ENCODE measurements around the gene CSN1S1. TPM values are rescaled to one million over a fixed set of nuclear protein-coding genes. Genes with fewer than 3 reads are reported as not detected.

The CSN1S1 gene
- total and polyA plus RNA-seq, 5 donors from 2014 or later = not detected

- H3K27me3 Mint-ChIP-seq = no peaks in the 10 kb centered on the region
- H3K9me3 ChIP-seq (ENCODE audit: control insufficient read depth in 2 of 2, low read length in 2 of 2) = no peaks in the 10 kb centered on the region
- H3K4me1 Mint-ChIP-seq = no peaks in the 10 kb centered on the region
- no peak for DNase-seq
- no peaks in the 10 kb centered on the region for H3K27me3 ChIP-seq (ENCODE audit: control insufficient read depth, insufficient read depth, low read length)
- H3K27ac ChIP-seq (ENCODE audit: insufficient read depth, low read length, poor library complexity, severe bottlenecking) = no peak overlapping the region
- H3K9me3 Mint-ChIP-seq = peaks cover 0 to 7% (median 0%) of the 10 kb centered on the region in 7 donors
- no peak overlapping the region for H3K27ac Mint-ChIP-seq
- ATAC-seq (ENCODE audit: low read depth in 2 of 2) = no peak
- H3K4me1 ChIP-seq (ENCODE audit: control insufficient read depth, insufficient read depth, low read length, poor library complexity, severe bottlenecking) = no peaks in the 10 kb centered on the region
- no peaks in the 10 kb centered on the region for H3K36me3 ChIP-seq (ENCODE audit: control insufficient read depth, insufficient read depth, low read length)
- H3K36me3 Mint-ChIP-seq = no peaks in the 10 kb centered on the region
- no peak overlapping the region for H3K4me3 ChIP-seq (ENCODE audit: low read depth, low read length)
- H3K4me3 Mint-ChIP-seq = no peak overlapping the region
Observed at GRCh38 chr4:69994782-69995181, 63.9 kb downstream of the CSN1S1 start.

DNA sequence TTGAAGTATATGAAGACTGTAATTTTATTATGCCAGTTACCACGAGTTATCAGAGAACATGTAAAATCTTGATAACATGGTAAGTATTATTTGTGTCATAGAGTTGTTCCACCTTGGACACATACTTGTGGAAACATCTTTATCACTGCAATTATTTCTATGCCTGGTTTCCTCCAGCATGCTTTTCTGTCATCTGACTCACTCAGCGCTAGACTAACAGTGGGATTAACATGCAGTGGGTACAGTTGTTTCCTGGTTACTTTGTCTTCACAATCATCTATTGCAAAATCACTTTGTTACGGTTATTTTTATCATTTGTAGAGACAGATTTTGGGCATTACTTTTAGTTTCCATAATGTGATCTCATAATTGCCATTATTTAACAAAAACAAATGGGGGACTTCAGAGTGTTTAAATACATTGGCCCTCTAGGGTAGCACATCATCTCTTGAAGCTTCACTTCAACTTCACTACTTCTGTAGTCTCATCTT lies 64.7 kb downstream of the CSN1S1 start, which contains the start of gene STATH:
Gene STATH (plus strand): TSS at position 441 of the 491 bp plus-strand sequence. CDS start 2,472 bp downstream, outside the sequence.
- H3K4me1 ChIP-seq (ENCODE audit: control insufficient read depth, insufficient read depth, low read length, poor library complexity, severe bottlenecking) = no peaks in the 10 kb centered on the region
- Mint-ChIP-seq H3K36me3 (no peaks in the 10 kb centered on the region), H3K27ac (no peak within 1 kb of the TSS), H3K27me3 (no peaks in the 10 kb centered on the region), H3K9me3 (peaks cover 0 to 7% (median 0%) of the 10 kb centered on the region in 7 donors), H3K4me3 (no peak within 1 kb of the TSS), H3K4me1 (no peaks in the 10 kb centered on the region)
- H3K27me3 ChIP-seq (ENCODE audit: control insufficient read depth, insufficient read depth, low read length) = no peaks in the 10 kb centered on the region
- H3K9me3 ChIP-seq (ENCODE audit: control insufficient read depth in 2 of 2, low read length in 2 of 2) = no peaks in the 10 kb centered on the region
- H3K36me3 ChIP-seq (ENCODE audit: control insufficient read depth, insufficient read depth, low read length) = no peaks in the 10 kb centered on the region
- H3K4me3 ChIP-seq (ENCODE audit: low read depth, low read length) = no peak within 1 kb of the TSS
- DNase-seq = no peak
- ATAC-seq (ENCODE audit: low read depth in 2 of 2) = no peak
- H3K27ac ChIP-seq (ENCODE audit: insufficient read depth, low read length, poor library complexity, severe bottlenecking) = no peak within 1 kb of the TSS

Other genes with a start within 250 kb of the CSN1S1 start
- gene SULT1B1, start 170.4 kb upstream of the CSN1S1 start, total RNA-seq = 4.4 TPM
- 10 to 100 TPM in 1 of 4 donors, 1 to 10 TPM in 3; 3.9 to 12.4 (median 6.3) TPM for gene SULT1B1, start 170.4 kb upstream of the CSN1S1 start, polyA plus RNA-seq
- not detected for gene SULT1E1, start 70.9 kb upstream of the CSN1S1 start, total RNA-seq
- not detected for gene SULT1E1, start 70.9 kb upstream of the CSN1S1 start, polyA plus RNA-seq
- not detected for gene CSN2, start 34.7 kb downstream of the CSN1S1 start, total RNA-seq
- gene CSN2, start 34.7 kb downstream of the CSN1S1 start, polyA plus RNA-seq = not detected
- gene STATH, start 64.9 kb downstream of the CSN1S1 start, total RNA-seq = not detected
- gene STATH, start 64.9 kb downstream of the CSN1S1 start, polyA plus RNA-seq = not detected
- not detected for gene HTN3, start 97.4 kb downstream of the CSN1S1 start, total RNA-seq
- gene HTN3, start 97.4 kb downstream of the CSN1S1 start, polyA plus RNA-seq = not detected
- gene HTN1, start 119.4 kb downstream of the CSN1S1 start, total RNA-seq = not detected
- gene HTN1, start 119.4 kb downstream of the CSN1S1 start, polyA plus RNA-seq = not detected
- not detected for gene PRR27, start 223.2 kb downstream of the CSN1S1 start, total RNA-seq
- not detected for gene PRR27, start 223.2 kb downstream of the CSN1S1 start, polyA plus RNA-seq